Iris pigment epithelial cell (primary cell): ENCODE data around the gene DNAH7.
"Not testable (repeated sequence)": the region's sequence is repeated elsewhere in the genome, so short reads cannot be mapped to it uniquely, and the experiment has no call there.

Experiments
- DNase-seq: peaks from one replicate; pipeline ENCODE4 v3.0.0-alpha.2; 2011; ENCODE audit warnings: low read depth

The DNAH7 gene

DNA sequence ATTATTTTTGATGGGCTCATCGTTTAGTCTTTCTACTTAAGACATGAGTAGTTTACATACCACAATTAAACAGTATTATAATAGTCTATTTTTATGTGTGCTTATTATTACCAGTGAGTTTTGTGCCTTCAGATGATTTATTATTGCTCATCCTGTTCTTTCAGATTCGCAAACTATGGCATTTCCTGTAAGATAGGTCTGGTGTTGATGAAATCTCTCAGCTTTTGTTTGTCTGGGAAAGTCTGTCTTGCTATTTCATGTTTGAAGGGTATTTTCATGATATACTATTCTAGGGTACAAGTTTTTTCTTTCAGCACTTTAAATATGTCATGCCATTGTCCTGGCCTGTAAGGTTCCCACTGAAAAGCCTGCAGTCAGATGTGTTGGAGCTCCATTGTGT lies 101.3 kb downstream of the DNAH7 start:
- DNase-seq, result peak; percentile 51

DNA sequence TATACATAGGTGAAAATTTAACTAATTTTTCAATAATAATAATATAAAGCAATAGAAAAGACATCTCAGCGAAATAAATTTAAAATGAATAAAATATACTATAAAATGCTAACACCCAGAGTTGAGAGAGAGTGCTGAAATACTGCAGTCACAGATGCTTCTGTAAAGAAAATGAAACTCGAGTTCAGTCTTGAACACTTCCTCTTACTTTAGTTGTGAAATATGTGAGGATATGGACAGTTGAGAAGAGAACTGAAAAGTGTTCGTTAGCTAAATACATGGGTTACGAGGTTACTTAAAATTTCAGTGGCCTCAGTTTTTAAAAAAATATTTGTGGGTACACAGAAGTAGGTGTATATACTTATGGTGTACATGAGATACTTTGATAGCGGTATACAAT lies 106.8 kb downstream of the DNAH7 start:
- DNase-seq, result no peak

DNA sequence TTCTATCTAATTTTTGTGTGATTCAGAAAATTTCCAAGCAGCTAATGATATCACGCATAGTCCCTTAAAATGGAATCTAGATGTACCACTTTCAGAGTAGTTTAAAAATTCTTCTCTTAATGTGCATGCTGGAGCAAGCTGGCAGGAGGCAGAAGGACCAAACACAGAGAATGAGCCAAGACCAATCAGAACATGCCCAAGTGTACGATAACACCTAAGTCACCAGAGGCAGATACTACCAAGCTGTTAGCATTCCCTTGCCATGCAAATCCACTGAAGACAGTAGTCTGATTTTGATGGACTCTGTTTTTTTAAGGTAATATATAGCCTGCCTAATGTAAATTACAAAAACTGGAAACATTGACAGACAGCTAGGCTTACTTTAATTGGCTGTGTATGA lies 109.3 kb downstream of the DNAH7 start:
- DNase-seq, result no peak

DNA sequence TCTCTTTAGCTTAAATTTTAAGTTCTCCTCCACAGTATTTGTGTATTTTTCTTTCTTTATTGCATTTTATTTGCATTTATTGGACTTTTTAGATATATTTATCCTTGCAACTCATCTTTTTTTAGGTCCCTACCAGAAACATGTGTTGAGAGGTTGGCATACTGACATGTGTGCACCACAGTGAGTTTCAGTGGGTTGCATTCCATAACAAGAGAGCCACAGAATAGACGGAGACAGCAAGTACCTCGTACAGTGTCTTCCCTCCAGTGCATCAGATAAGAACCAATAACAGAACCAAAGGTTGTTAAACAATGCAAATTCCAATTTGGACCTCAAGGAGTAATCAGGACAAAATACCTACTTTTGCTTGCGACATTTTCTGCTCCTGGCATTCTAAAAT lies 111.9 kb downstream of the DNAH7 start:
- no peak for DNase-seq

DNA sequence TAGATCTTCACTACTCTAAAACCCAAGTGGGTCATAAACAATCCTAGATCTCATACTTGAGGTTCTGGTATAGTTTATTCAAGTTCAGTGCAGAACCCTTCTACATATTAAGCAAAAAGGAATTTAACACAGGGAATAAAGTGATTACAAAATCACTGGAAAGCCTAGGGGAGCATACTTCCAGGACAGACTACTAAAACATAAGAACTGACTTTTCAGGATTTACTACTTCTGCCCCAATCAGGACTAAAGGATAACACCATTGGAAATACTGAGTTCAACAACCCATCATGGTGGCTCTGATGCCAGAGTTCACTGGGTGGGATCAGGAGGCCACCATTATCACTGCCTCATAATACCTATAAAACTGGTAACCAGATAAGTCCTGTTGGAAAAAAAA lies 123.6 kb downstream of the DNAH7 start:
- no peak for DNase-seq

DNA sequence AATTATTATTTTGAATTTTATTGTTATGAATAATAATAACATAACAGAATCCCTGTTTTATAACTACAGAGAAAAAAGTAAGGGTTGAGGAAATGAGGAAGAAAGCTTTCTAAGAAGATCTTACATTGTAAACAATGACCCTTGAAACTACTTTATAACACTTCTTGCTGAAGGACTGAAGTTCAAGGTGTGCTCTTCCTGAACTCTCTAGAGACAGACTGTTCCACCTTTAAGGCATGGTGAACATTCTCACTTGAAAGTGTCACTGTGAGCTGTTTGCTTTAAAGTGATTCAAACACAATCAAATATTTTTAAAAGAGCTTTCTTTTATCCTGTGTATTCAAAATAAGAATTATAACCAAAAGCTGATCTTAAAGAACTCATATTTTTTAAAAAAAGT lies 131.5 kb downstream of the DNAH7 start:
- DNase-seq, result no peak

- DNase-seq, result no peak
Measured at GRCh38 chr2:195934484-195934883, 134.2 kb downstream of the DNAH7 start.

DNA sequence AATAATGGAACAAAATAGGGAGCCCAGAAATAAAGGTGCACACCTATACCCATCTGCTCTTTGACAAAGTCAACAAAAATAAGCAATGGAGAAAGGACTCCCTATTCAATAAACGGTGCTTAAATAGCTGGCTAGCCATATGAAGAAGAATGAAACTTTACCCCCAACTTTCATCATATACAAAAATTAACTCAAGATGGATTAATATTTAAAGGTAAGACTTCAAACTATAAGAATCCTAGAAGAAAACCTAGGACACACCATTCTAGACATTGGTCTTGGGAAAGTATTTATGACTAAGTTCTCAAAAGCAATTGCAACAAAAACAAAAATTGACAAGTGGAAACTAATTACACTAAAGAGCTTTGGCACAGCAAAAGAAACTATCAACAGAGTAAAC lies 139.1 kb downstream of the DNAH7 start:
- DNase-seq, result no peak

- no peak for DNase-seq
Measured at GRCh38 chr2:195925120-195925519, 143.5 kb downstream of the DNAH7 start.

- no peak for DNase-seq
Measured at GRCh38 chr2:195923889-195924288, 144.7 kb downstream of the DNAH7 start.

DNA sequence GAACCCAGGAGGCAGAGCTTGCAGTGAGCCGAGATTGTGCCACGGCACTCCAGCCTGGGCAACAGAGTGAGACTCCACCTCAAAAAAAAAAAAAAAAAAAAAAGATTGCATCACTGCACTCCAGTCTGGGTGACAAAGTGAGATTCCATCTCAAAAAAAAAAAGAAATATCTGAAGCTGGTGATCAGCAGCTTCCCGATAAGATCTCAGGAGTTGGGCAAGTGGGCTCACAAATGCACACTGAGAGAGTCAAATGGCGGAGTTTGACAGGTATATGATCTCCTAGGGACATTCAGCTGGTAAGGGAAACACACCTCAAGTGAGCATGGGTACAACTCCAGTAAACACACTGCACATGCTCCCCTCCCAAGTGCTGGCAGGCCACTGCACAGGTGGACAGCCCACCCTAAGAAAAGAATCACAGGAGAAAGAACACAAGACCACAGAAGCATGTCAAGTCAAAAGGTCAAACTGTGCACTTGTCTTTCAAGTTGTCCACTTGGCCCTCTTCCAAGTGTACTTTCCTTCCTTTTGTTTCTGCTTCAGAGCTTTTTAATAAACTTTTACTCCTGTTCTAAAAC lies 151.5 kb downstream of the DNAH7 start:
- not testable (repeated sequence) for DNase-seq

DNA sequence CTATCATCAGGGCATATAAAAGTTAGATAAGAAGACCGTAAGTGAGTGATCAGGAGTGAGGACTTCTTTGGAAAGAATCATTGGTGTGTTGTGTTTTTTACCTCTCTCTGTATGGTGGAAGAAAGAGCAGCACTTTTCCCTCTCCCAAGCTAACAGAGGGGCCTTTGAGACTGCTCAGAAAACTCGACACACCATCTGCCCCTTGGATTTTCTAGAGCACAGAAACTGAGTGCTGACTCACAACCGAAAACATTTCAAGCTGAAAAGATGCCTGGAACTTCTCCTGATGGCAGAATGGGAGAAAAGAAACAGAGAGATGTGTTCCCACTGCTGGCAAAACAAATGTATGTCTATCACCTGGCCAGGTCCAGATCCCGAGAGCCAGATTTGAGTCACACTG lies 156.6 kb downstream of the DNAH7 start:
- no peak for DNase-seq

DNA sequence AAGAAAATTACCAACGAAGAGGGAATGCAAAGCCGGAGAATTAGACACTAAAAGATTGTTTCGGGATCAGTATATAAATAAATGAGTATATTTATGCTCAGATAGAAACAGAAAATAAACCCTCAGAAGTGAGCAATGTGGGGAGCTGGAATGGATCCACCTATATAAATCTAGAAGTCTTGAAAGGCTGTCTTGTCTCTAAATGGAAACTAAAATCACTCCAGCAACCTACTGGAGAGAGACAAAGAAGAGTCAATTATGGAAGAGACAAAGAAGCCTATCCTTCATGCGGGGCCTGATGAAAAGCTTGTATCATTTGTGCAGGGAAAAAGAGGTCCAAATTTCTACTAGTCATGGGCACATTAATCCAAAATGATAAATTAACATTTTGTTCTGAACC lies 158.1 kb downstream of the DNAH7 start:
- no peak for DNase-seq

DNA sequence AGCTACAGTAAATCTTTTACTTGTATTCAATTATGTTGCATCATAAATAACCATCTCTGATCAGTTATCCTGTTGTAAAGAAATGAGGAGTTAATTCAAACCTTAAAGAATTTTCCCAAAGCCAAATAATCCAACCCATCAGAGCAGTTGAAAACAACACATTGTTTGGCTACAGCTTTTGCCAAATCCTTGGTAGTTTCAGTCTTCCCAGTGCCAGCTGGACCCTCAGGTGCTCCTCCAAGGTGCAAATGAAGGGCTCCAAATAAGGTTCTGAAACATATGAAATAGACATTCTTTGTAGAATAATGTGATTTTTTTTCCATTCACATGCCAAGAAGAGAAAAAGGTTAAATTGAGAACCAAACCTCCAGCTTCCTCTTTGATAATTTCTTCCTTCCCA lies 158.7 kb downstream of the DNAH7 start:
- no peak for DNase-seq

DNA sequence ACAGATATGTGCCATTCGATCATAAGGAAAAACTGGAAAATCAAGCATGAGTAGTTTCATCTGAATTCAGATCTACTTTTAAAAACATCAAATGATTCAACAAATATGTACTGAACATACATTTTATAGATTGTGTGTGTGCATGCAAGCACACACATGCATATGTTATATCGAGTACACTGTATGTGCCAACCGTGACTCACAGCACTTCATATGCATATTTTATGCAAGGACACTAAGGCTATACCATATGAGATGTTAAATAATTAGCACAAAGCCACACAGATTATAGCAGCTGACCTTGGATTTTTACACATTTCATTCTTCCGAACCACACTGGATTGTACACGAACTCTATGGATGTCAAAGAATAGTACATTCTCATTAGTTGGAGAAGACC lies 161.2 kb downstream of the DNAH7 start:
- no peak for DNase-seq

DNA sequence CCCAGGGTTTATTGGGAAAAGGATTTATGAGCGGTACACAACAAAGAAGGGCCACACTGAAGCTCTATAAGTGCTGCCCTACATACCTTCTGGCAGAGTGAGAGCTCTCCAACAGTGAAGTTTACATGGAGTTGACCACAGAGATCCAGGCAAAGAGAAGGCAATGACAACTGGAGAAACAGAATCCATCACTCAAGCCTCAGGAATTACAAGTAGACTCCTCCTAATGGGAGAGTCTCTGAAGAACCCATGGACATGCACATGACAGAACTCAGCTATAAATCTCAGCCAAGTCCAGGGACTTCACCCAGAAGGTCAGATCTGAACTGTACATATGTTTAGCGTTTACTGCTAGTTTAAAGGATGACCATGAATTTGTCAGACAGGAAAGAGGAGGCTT lies 164.7 kb downstream of the DNAH7 start:
- DNase-seq, result no peak

DNA sequence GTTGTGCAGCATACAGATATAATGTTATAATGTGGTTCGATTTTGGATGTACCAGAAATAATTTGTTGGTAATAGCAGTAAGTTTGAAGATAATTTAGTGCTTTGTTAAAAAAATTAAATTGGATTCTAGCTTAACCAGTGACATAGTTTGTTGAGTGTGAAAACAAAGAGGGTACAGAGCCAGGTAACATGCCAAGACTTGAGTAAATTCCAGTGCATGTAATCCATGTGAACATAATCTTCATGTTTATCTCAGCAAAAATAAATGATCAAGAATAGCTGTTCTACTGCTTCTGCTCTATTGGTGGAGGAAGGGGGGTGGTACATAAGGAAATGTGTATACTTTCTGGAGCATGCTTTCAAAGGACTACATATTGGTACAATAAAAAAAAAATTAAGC lies 165.8 kb downstream of the DNAH7 start:
- no peak for DNase-seq

- peak; percentile 57 for DNase-seq
Measured at GRCh38 chr2:195899226-195899625, 169.4 kb downstream of the DNAH7 start.

DNA sequence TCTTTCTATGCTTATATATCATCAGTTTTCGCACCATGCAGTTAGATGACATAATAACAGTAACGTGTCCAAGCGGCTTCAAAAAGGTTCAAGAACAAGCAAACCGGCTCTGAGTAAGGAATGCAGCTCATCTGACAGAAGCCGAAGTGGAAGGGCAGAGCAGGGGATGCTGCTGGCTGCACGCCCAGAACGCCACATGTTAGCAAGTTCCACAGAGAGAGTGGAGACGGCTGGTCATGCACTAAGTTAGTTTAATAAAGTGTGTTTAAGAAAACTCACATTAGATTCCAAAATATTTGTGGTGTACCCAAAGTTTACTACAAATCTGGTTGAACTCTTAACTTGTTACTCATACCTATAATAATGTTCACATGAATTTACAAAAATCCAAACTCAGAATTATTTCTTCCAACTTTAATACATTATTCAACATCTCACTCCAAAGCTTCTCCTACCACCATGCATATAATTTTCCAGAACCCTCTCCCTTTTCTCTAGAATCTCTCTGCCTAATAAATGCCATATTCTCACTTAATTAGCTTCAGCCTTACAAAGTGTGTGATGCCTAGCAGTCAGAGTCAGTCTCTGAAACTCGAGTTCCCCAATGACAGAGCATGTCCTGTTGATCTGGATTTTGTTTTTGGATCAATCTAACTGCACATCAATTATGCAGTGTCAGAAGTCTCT lies 170.0 kb downstream of the DNAH7 start:
- peak; percentile 100 for DNase-seq

DNA sequence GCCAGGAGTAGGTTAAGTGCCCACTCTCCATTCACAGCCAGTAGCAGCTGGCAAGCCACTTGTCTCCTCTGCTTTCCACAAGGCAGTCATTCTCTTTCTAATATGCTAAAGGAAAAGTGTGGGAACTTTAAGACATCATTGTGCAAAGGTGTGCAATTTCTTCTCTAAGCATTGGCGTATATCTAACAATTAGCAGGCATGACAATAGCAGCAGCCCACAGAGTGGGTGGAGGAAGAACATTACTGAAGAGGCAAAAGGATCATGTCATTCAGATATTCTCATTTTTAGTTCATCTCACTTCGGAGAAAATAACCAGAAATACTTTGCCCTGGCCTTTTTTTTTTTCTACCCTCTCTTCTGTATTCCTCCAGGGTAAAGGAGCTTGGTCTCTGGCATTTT lies 177.6 kb downstream of the DNAH7 start:
- DNase-seq, result no peak

- no peak for DNase-seq
Measured at GRCh38 chr2:195879153-195879552, 189.5 kb downstream of the DNAH7 start.

DNA sequence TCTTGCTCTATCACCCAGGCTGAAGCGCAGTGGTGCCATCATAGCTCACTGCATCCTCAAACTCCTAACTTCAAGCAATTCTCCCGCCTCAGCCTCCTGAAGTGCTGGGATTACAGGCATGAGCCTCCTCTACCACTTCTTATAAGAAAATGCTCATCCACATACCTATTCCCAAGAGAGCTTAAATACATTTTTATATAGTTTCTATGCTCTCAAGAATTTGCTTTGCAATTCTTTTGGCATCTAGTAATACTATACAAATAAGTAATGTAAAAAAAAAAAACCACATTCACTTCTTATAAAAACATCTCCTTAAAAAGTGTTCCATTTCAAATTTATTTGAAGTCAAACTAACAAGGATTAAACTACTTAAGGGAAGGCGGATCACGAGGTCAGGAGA lies 197.3 kb downstream of the DNAH7 start:
- no peak for DNase-seq

DNA sequence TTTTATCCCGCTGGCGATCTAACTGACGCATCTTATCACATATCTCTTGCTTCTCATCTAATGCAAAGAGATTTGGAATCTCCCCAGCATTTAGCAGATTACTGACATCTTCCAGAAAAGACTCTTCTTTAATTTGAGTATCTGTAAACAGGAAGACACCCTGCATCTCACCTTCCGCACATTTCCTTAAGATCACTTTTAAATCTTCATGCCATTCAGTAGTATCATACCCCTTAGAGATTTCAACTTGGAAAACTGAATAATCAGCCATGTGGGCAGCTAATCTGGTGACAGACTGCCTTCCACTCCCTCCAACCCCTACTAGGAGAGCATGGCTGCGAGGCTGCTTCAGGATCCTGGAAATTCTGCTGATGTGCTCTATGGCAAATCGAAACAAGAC lies 204.3 kb downstream of the DNAH7 start:
- no peak for DNase-seq

GRCh38 chr2:195863564-195863963 lies 205.1 kb downstream of the DNAH7 start:
- no peak for DNase-seq
